Activated T-cell treated with anti-CD3 and anti-CD28 coated beads, Interleukin-2, amount 50 U/mL, for 4 hours (primary cell): ENCODE data around the gene HOXA3. TPM values are rescaled to one million over a fixed set of nuclear protein-coding genes. Genes with fewer than 3 reads are reported as not detected.

Source experiments
- ATAC-seq, 2 donors: fragments of 200-7000 bp; cut with Tn5 transposase; one replicate each; pipeline ENCODE4 v1.10.0; 2021
- DNase-seq: peaks from one replicate; pipeline ENCODE4 v3.0.0-alpha.2; 2020
- H3K27me3 Mint-ChIP-seq: one replicate; pipeline ENCODE4 v1.8.0; 2021; ENCODE audit warnings: low read depth, mixed read lengths
- H3K36me3 Mint-ChIP-seq: one replicate; pipeline ENCODE4 v1.8.0; 2022; ENCODE audit warnings: mixed read lengths; ENCODE audit not compliant: insufficient read depth
- H3K4me1 Mint-ChIP-seq: one replicate; pipeline ENCODE4 v1.8.0; 2021; ENCODE audit warnings: low read depth, mixed read lengths
- H3K4me3 Mint-ChIP-seq: one replicate; pipeline ENCODE4 v1.8.0; 2021; ENCODE audit warnings: mild to moderate bottlenecking, moderate library complexity, mixed read lengths
- H3K9me3 Mint-ChIP-seq: one replicate; pipeline ENCODE4 v1.8.0; 2021; ENCODE audit warnings: mixed read lengths
- total RNA-seq, 3 donors: library from RNA; stranded (reverse); gene quantifications; one replicate each; pipeline ENCODE4 v1.2.1, GENCODE V29; 2021

HOXA3 gene
- total RNA-seq, 3 donors from 2014 or later: not detected

DNA sequence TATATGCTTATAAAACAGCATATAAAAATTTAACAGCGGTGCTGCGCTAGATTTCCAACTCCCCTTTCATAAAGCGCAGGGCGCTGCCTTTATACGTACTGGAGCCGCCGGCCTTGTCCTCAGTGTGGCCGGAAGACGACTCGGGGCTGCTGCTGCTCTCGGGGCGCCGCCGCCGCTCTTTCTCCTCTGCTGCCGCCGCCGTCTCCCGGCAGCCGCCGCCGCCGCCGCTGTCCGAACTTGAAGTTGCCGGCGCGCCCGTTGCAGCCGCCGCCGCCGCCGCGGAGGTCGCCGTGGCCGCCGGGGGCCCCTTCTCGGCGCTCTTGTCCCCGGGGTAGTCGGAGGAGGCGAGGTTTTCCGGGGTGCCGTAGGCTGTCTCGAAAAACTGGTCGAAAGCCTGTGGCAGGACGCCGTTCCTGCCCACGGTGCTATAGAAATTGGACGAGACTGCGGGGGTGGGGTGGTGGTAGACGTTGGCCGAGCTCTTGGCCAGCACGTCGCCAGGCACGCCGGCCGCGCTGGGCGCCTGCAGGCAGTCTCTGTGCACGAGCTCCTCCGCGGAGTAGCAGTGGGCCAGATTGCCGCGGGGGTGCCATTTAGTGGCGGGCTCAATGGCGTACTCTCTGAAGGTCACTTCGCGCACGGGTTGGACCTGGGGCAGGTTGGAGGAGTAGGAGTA, 32.1 kb upstream of the HOXA3 start:
- H3K9me3 Mint-ChIP-seq: no peaks in the 10 kb centered on the region
- ATAC-seq: no peak
- peaks cover 47% of the 10 kb centered on the region for H3K4me1 Mint-ChIP-seq
- peaks cover 84% of the 10 kb centered on the region for H3K27me3 Mint-ChIP-seq
- H3K36me3 Mint-ChIP-seq: no peaks in the 10 kb centered on the region
- no peak for DNase-seq
- H3K4me3 Mint-ChIP-seq: peak overlapping the region; percentile 64

DNA sequence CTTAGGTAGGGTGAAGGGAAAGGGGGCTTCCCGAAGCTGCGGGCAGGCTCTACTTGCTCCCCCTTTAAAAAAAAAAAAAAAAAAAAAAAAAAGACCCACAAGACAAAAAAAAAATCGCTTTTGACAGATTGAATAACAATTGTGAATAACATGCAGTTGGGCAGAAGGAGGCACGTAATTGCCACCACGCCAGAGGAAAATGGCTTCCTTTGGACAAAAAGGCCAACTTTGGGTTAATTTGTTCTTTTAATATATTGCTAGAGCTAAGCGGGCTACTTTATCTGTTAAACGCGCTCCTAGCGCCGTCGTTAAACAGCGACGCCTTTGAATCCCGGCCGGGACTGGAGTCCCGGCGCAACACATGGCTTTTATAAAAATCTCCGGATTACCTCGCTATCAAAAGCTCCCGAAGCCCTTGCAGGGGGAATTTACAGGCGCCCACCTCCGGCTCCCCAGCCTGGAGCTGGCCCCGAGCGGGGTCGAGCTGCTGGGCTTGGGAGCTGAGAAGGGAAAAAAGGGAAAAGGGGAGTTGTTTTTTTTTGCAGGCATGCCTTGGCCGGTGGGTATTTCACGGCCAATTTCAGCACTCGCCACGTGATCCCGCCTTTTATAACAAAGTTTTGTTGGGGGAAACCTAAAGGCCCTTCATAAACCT, 31.4 kb upstream of the HOXA3 start:
- H3K36me3 Mint-ChIP-seq: no peaks in the 10 kb centered on the region
- peak overlapping the region; percentile 61 for H3K4me3 Mint-ChIP-seq
- H3K27me3 Mint-ChIP-seq: peaks cover 85% of the 10 kb centered on the region
- ATAC-seq (no peak), DNase-seq (no peak)
- peaks cover 44% of the 10 kb centered on the region for H3K4me1 Mint-ChIP-seq
- H3K9me3 Mint-ChIP-seq: no peaks in the 10 kb centered on the region

DNA sequence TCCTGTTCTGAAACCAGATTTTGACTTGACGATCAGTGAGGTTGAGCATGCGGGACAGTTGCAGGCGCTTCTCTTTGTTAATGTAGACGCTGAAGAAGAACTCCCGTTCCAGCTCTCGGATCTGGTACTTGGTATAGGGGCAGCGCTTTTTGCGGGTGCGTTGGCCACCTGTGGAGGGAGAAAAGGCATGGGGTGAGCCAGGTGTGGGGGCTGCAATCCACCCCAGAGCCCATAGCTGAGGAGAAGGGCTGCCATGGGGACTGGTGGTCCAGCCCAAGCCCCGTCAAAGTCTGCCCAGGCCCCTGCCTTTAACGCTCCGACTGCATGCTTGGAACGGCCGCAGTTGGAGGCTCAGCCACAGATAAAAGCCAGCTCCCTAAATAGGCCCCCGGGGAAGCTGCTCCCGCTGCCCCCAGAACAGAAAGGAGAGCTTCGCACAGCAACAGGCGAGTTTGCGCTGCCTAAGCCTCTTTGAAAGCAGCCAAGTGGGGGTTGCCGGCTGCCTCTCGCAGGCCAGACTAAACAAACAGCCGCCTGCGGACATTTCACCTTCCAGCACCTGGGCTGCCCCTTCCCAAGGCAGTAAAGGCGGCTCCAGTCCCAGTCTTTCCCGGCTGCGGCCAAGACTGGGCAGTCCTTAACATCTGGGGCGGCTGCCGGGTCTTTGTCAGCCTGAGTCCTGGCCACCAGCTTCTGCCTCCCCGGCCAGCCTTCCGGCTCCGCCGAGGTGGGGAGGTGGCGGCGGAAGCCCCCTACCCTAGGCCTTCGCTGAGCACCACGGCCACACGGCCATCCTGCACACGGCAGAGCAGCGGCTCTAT, 30.7 kb upstream of the HOXA3 start:
- no peak for ATAC-seq
- H3K9me3 Mint-ChIP-seq: no peaks in the 10 kb centered on the region
- no peak for DNase-seq
- peaks cover 82% of the 10 kb centered on the region for H3K27me3 Mint-ChIP-seq
- H3K36me3 Mint-ChIP-seq: no peaks in the 10 kb centered on the region
- H3K4me1 Mint-ChIP-seq: peaks cover 37% of the 10 kb centered on the region
- no peak overlapping the region for H3K4me3 Mint-ChIP-seq

DNA sequence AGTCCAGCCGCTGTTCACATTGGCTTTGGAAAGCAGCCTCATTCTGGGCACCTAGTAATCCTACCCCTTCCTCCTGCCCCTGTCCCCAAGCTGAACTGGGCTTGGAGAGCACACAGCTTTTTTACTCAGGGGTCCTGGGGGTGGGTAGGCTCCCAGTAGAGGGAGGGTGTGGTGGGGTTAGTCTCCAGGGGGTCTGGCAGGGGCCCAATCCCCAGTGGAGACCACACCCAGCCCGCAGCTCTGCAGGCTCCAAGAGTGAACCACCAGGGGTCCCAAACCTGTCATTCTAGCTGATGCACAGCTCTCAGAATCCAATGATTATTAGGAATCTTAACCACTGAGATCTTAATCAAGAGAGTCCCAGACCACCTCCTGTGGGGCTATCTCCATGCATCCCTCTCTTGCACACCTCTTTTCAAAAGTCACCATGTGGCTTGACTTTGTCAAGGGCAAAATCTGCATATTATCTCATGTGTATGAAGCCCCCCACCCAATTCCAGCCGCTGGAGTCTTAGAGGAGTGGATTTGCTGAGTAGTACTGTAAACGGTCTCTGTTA, 30.0 kb upstream of the HOXA3 start:
- Mint-ChIP-seq H3K27me3 (peaks cover 82% of the 10 kb centered on the region), H3K36me3 (no peaks in the 10 kb centered on the region), H3K4me1 (peaks cover 30% of the 10 kb centered on the region), H3K4me3 (no peak overlapping the region), H3K9me3 (no peaks in the 10 kb centered on the region)
- DNase-seq (no peak), ATAC-seq (no peak)

DNA sequence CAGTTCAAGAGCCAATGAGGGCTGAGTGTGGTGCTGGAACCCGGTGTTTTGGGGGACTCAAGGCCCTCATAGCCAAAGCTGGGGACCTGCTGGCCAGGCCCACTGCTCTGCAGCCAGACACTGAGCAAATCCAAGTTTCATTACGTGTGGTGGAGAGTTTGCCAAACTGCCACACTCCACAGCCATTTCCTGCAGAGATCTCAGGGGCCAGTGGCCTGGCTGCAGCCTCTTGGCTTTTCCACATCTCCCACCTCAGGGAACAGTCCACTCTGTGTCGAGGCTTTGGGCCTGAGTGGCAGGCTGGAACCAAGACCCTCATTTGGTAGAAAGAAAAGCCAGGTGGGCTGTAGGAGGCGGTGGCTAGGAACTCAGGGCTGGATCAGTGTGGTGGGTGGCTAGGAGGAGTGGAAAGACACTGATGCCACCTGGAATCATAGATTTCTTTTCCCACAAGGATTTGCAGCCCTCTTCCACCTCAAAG, 29.5 kb upstream of the HOXA3 start:
- Mint-ChIP-seq H3K36me3 (no peaks in the 10 kb centered on the region), H3K9me3 (no peaks in the 10 kb centered on the region), H3K4me1 (peaks cover 28% of the 10 kb centered on the region), H3K4me3 (no peak overlapping the region), H3K27me3 (peaks cover 81% of the 10 kb centered on the region)
- ATAC-seq (no peak), DNase-seq (no peak)

DNA sequence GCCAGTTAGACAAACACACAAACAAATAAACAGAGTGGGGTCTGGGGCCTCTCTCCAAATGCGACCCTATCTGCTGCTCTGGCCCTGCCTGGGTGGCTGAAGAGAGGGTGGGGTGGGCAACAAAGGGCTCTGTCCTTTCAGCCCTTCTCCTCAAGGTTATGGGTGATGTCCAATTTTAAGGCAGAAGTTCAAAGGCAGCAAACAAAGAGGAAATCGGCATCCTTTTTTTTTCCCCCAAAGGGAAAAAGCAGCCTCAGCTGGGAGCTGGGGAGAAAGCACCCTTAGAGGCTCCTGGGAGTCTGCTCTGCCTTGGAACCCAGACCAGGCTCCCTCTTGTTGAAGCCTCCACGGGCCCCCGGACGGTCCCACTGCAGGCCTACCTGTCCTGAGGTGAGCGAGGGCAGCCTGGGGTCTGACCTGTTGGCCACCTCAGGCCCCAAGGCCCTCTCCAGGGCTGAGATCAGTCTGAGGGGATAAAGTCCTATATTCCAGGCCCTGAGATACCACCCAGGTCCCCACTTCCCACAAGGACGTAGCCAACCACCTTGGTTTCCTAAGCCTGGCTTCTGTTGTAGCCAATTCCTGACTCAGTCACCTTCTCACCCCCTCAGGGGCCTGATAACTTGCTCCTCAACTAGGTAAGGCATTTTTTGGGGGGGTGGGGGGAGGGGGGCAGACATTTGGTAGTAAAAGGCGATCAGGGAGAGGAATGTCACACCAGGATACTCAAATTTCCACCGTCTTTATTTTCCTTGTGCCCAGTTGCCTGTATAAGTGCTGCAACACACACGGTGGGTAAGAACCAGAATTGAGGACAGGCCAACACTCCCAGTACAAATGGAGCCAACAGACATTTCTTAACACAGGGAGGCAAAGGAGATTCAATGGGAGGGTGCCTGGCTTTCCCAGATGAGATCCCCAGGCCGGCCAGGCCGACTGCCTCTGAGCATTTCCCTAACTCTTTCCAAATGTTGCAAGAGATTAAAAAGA, 28.3 kb upstream of the HOXA3 start:
- Mint-ChIP-seq H3K4me1 (peaks cover 22% of the 10 kb centered on the region), H3K9me3 (no peaks in the 10 kb centered on the region), H3K4me3 (no peak overlapping the region), H3K36me3 (no peaks in the 10 kb centered on the region), H3K27me3 (peaks cover 81% of the 10 kb centered on the region)
- DNase-seq: no peak
- no peak for ATAC-seq

DNA sequence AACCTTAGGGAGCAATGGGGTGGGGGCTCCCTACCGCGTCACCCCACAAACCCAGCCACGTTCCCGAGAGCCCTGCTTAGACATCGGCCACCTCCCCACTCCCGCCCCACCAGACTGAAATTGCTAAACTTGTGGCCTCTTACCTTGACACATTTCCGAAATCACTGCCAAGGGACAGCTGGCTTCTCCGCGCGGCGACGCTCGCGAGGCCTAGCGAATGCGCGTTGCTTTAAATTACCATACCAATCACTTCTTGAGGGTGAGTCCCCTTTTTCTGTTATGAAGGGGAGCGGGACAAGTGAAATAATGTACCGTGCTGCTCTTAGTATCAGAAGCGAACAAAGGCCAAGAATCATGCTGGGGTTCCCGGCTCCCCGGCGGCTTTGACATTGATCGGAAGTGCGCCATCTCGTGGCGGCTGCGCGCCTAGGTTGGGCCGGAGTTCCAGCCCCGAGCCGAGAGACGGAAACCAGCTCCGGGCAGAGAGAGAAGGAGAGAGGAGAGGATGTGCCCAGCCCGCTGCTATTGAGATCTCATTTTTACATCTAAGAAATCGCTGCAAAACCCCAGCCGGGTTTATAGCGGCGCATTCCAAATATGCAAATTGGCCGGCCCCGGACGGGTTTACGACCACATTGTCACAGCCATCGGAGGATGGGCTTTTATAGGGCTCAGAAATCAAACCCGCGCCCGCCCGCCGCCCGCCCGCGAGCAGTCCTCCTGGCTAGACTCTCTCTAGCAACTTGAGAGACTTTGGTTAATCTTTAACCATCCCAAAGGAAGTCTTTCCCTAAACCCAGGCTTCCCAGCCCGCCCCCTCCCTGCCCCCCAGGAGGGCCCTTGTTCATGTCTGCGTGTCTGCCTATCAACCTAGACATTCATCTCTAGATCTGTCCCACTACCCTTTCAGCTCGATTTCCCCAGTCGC, 27.4 kb upstream of the HOXA3 start:
- H3K4me1 Mint-ChIP-seq: peaks cover 16% of the 10 kb centered on the region
- H3K4me3 Mint-ChIP-seq: peak overlapping the region; percentile 0
- H3K27me3 Mint-ChIP-seq: peaks cover 80% of the 10 kb centered on the region
- H3K9me3 Mint-ChIP-seq: no peaks in the 10 kb centered on the region
- ATAC-seq: peak; percentile 68 to 70
- no peaks in the 10 kb centered on the region for H3K36me3 Mint-ChIP-seq
- DNase-seq: peak; percentile 55

DNA sequence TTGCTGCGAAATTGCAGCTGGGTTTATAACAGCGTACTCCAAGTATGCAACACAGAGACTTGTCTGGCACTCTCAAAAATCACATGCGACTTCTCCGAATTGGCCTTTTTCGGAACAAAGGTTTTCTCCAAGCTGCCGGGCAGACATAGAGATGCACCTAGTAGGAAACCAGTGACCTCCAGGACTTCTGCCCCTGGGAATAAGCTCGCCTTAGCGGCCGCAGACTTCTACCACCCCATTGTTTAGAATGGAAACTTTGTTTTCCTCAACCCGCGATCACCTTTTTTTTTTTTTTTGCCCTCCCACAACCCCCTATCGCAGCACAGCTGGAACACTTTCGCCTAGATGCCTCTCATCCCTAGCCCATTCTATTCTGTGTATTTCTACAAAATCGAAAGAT, 26.6 kb upstream of the HOXA3 start:
- Mint-ChIP-seq H3K4me3 (no peak overlapping the region), H3K27me3 (peaks cover 80% of the 10 kb centered on the region), H3K4me1 (peaks cover 11% of the 10 kb centered on the region), H3K9me3 (no peaks in the 10 kb centered on the region), H3K36me3 (no peaks in the 10 kb centered on the region)
- ATAC-seq: no peak
- no peak for DNase-seq

DNA sequence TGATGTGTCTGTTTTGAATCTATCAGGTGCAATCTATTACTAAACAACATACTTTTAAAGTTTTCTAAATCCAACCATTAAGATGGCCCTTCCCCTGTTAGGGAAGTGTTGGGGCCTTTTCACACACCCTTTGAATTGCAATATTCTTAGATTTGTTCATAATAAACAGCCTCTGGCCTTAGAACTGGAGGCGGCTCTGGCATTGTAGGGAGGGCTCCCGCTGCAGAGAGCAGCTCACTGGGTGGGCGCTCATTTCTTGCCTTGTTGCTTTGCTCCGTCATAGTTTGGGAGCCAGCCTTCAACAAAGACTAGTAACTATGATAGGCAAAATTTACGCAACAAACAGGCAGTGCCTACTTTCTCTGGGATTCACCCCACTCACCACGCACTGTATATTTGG, 26.0 kb upstream of the HOXA3 start:
- Mint-ChIP-seq H3K36me3 (no peaks in the 10 kb centered on the region), H3K27me3 (peaks cover 74% of the 10 kb centered on the region), H3K9me3 (no peaks in the 10 kb centered on the region), H3K4me1 (peaks cover 7% of the 10 kb centered on the region), H3K4me3 (no peak overlapping the region)
- ATAC-seq (no peak), DNase-seq (no peak)

DNA sequence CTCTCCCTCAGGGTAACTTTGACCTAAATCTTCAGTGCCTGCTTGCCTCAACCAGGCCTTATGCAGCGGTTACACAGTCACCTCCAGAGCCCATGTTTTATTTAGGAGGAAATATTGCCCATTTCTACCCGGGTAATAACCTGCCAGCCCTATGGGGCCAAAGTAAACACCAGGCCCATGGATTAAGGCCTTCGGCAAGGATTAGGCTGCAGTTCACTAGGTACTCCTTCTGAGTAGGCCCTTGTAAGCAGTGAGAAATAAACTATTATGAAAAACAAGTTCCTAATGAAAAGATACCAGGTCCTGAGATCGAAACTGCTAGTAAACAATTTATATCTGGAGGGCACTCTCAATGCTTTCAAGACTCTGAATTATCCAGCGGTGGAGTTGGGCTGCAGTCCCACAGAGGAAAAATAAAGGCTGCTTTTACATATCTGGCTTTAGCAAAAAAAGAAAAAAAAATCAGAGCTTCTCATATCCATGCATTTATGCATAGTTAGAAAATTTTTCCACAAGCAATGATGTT, 25.5 kb upstream of the HOXA3 start:
- Mint-ChIP-seq H3K9me3 (no peaks in the 10 kb centered on the region), H3K27me3 (peaks cover 72% of the 10 kb centered on the region), H3K4me3 (no peak overlapping the region), H3K36me3 (no peaks in the 10 kb centered on the region), H3K4me1 (peaks cover 7% of the 10 kb centered on the region)
- no peak for DNase-seq
- ATAC-seq: no peak

DNA sequence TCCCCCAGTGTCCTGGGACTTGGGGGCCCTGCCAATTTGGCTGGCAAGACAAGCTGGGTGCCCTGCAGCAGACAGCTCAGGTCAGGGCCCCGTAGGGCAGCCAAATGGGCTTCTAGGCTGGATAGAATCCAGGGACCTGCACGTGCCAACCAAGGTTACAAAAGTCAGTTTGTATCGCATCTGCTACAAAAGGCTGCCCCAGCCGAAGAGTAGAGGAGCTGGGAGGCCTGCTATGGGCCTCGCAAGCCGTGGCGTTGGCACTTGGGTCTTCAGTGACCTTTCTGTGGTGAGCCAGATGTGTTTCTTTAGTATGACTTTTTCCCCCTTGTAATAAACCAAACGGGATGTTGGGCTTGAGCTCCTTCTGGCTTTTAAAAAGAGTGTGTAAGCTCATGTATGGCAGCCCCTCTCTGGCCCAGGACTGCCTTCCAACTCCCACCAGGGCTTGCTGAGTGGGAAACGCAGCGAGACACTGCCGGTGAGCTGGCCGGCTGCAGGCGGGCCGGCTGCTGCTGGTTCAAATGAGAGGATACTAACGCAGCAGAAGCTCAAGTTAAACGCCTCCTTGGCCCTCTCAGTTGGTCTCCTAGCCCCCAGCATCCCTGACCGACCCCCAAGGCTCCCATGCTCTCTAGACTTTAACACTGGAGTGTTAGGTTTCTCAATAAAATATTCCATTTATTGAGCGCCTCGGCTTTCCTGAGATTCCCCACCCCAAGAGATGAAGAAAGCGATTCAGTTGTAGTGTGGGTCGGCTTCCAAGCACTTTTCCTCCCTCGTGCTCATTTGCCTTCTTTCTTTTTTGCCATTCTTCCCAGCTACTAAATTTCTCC, 24.8 kb upstream of the HOXA3 start:
- no peaks in the 10 kb centered on the region for H3K36me3 Mint-ChIP-seq
- H3K9me3 Mint-ChIP-seq: no peaks in the 10 kb centered on the region
- no peak for DNase-seq
- peaks cover 69% of the 10 kb centered on the region for H3K27me3 Mint-ChIP-seq
- no peak overlapping the region for H3K4me3 Mint-ChIP-seq
- peaks cover 9% of the 10 kb centered on the region for H3K4me1 Mint-ChIP-seq
- no peak for ATAC-seq

DNA sequence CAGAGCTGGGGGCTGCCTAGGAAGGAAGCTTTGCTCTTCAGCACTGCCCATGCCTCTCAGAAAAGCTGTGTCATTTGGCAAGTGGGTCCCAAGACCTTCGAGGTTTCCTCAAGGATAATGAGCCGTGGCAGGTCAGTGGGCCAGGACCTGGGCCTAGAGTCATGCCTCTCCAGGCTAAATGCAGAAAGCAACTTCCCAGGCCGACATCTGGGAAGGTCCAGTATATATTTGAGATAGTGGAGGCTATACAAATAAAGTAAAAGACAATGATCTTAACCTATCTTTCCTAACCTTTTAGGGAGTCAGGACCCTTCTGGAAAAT, 24.1 kb upstream of the HOXA3 start:
- DNase-seq: no peak
- no peak for ATAC-seq
- peaks cover 15% of the 10 kb centered on the region for H3K4me1 Mint-ChIP-seq
- H3K27me3 Mint-ChIP-seq: peaks cover 72% of the 10 kb centered on the region
- H3K9me3 Mint-ChIP-seq: no peaks in the 10 kb centered on the region
- no peaks in the 10 kb centered on the region for H3K36me3 Mint-ChIP-seq
- no peak overlapping the region for H3K4me3 Mint-ChIP-seq
